Activated CD4-positive, alpha-beta T cell treated with anti-CD3 and anti-CD28 coated beads, Interleukin-10, Interleukin-2, amounts not matched to agents 100 ng/mL and 50 ng/mL, durations not matched to agents 16 hours and 8 hours (primary cell): Measurements from ENCODE around the gene GCAT.

Experiments used
- DNase-seq: peaks from one replicate; pipeline ENCODE4 v3.0.0-alpha.2; 2020

The GCAT gene

DNA sequence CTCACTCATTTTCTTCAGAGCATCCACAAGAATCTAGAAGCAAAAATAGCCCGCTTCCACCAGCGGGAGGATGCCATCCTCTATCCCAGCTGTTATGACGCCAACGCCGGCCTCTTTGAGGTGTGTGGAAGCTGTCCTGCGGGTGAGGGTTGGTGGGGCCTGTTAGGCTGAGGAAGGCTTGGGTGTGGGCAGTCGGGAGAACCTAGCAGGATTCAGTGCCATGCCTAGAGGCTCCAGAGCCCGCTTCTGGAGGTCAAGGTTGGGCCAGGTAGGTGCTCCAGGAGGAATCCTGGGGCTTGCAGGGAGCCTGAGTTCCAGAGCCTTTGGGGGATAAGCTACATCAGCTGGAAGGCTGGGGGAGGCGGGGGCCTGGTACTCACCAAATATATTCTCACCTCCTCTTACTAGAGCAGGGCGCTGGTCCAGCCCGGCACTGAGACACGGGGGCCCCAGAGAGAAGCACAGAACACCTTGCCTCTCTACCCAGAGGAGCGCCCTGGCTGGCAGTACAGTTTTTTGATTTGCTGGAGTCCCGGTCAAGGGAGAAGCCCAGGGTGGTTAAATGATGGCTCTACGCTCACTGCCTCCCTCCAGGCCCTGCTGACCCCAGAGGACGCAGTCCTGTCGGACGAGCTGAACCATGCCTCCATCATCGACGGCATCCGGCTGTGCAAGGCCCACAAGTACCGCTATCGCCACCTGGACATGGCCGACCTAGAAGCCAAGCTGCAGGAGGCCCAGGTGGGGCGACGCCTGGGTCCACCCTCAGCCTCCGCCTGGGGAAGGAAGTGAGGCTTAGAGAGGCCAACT is 5.3 kb downstream of the GCAT start:
- DNase-seq = no peak

GRCh38 chr22:37815593-37815992 is 7.9 kb downstream of the GCAT start:
- DNase-seq = no peak

DNA sequence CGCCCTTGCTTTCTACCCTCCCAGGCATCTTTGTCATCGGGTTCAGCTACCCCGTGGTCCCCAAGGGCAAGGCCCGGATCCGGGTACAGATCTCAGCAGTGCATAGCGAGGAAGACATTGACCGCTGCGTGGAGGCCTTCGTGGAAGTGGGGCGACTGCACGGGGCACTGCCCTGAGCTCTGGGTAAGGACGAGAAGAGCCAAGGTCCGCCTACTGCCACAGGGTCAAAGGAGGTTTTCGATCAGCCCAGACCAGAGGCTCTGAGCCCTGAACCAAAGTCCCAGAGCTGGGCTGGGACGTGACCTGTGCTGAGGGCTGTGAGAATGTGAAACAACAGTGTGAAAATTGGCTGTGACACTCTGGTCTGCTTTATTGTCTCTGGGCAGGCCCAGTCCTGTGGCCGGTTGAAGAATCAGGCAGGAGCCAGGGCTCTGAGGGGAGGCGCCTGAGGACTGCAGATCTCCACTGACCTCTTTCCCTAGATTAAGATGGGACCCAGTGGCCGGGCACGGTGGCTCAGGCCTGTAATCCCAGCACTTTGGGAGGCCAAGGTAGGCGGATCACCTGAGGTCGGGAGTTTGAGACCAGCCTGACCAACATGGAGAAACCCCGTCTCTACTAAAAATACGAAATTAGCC is 8.9 kb downstream of the GCAT start:
- DNase-seq = no peak

- peak; percentile 84 for DNase-seq
These were observed 10.1 kb downstream of the GCAT start for GRCh38 chr22:37817705-37818408.

DNA sequence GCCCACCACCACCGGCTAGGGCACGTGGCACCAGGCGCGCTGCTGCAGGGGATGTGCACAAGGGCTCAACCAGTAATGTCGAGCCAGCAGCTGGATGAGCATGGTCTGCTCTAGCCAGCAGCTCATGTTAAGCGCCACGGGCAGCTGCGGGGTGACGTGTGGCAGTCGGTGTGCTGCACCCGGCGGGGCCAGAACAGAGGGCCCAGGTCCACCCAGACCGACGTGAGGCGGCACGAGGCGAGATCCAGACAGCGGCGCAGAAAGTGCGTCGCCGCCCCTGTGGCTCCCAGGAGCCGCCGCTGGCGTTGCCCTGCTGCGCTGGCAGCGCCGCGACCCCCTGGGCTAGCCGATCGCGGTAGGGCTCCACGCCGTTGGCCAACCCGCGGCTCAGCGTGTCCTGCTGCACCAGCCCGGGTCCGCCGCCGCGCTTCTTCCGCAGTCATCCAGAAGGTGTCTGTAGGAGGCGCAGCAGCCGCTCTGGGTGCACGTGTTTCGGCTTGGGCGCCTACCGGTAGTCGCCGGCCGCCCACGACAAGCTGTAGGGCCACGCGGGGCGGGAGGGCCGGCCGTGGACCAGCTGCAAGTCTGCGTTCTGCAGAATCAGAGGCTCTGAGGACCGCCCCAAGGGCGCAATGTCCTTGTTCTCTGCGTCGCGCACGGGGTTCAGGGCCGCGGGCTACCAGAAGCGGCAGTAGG is 10.8 kb downstream of the GCAT start:
- peak; percentile 76 for DNase-seq

GRCh38 chr22:37819105-37819433 is 11.3 kb downstream of the GCAT start:
- DNase-seq = no peak

- no peak for DNase-seq
These were observed 12.6 kb downstream of the GCAT start for GRCh38 chr22:37820350-37820749.

GRCh38 chr22:37822079-37822833 is 14.5 kb downstream of the GCAT start:
- no peak for DNase-seq

DNA sequence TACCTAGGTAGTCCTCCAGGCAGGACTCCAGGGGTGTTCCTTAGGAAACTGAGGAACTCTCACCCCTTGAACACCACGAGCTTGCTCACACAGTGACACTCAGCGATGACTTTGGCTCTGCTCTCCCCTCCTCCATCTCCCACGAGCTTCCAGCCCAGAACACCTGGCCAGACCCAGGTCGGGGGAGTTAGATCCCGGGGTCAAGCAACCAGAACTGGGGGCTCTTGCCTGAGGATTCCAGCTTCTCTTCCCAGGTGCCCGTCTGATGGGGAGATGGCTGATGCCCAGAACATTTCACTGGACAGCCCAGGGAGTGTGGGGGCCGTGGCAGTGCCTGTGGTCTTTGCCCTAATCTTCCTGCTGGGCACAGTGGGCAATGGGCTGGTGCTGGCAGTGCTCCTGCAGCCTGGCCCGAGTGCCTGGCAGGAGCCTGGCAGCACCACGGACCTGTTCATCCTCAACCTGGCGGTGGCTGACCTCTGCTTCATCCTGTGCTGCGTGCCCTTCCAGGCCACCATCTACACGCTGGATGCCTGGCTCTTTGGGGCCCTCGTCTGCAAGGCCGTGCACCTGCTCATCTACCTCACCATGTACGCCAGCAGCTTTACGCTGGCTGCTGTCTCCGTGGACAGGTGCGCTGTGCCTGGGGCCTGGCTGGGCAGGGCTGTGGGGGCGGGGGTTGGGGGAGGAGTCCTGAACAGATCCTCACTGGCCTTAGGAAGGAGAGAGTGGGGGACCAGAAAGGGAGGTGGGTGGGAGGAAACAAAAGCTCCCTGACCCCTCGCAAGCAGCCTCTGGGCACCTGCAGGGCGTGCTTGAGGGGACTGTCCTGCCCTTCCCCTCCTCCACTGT is 15.6 kb downstream of the GCAT start, which contains the start of gene GALR3:
Gene GALR3 (plus strand): TSS at position 249 of the 852 bp plus-strand sequence. CDS start 25 bp downstream, at position 274.
- no peak for DNase-seq

DNA sequence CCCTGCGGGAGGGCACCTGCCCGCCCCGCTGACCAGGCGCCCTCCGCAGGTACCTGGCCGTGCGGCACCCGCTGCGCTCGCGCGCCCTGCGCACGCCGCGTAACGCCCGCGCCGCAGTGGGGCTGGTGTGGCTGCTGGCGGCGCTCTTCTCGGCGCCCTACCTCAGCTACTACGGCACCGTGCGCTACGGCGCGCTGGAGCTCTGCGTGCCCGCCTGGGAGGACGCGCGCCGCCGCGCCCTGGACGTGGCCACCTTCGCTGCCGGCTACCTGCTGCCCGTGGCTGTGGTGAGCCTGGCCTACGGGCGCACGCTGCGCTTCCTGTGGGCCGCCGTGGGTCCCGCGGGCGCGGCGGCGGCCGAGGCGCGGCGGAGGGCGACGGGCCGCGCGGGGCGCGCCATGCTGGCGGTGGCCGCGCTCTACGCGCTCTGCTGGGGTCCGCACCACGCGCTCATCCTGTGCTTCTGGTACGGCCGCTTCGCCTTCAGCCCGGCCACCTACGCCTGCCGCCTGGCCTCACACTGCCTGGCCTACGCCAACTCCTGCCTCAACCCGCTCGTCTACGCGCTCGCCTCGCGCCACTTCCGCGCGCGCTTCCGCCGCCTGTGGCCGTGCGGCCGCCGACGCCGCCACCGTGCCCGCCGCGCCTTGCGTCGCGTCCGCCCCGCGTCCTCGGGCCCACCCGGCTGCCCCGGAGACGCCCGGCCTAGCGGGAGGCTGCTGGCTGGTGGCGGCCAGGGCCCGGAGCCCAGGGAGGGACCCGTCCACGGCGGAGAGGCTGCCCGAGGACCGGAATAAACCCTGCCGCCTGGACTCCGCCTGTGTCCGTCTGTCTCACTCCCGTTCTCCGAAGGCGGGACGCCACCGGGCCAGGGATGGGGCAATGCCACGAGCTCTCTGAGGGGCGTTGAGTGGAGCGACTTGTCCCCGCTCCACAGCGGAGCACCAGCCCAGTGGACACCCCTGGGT is 17.2 kb downstream of the GCAT start:
- DNase-seq = peak; percentile 42

DNA sequence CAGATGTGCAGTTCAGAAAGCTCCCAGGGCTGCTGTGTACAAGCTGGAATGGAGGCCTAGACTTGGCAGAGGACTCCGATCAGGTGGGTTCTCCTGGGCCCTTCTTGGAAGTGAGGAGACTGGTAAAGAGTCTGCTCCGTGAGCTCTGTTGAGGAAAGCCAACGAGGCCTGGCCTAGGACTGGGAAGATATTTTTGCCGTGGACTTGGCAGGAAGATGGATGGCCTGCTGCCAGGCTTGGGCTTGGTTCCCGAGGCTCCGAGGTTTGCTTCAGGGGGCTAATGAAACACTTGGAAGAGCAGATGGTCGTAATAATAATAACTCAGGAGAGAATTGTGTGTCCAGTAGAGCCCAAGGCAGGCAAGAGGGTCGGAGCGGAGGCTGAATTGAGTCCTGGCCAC is 19.3 kb downstream of the GCAT start:
- DNase-seq = no peak

GRCh38 chr22:37830093-37830842 is 22.5 kb downstream of the GCAT start:
- no peak for DNase-seq

DNA sequence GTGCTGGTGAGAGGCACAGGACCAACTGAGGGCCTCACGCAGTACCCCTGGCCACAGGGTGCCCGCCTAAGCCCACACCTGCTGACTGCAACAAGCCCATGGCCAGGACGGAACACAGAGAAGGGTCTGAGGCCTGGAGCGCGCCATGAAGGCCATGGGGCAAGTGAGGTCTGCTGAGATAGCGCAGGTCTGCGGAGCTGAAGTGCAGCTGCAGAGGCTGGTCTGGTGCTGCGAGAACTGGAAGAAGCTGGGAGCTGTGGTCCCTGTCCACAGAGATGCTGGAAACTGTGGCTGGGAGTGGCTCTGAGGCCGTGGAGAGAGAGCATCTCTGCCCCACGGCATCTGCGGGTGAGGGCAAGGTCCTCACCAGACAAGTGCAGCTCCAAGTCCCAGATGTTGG is 23.7 kb downstream of the GCAT start:
- DNase-seq = no peak

- no peak for DNase-seq
These were observed 24.5 kb downstream of the GCAT start for GRCh38 chr22:37832022-37832857.

- DNase-seq = no peak
These were observed 34.5 kb downstream of the GCAT start for GRCh38 chr22:37842015-37842793.

DNA sequence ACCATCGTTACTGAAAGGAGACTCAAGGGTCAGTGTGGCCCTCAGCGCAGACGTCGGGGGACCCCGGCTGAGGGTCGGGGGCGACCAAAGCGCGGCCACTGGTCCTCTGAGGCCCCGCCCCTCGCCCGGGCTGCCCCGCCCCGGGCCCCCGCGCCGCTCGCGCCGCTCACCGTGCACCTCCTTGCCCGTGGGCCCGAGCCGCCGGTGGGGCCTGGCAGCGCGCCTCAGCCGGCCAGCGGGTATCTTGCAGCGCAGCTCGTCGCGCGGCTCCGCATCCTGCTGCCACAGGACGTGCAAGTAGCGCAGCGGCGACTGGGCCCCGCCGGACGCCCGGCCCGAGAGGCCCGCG is 36.0 kb downstream of the GCAT start:
- DNase-seq = peak; percentile 56

GRCh38 chr22:37844904-37845329 is 37.2 kb downstream of the GCAT start:
- no peak for DNase-seq

GRCh38 chr22:37846433-37846832 is 38.7 kb downstream of the GCAT start:
- DNase-seq = no peak
